ENCODE results near the gene RYR2.

- TF ChIP-seq CTCF (IDR thresholded peaks at IDR 0.05) (no peak), POLR2A (IDR thresholded peaks at IDR 0.05) (no peak), EP300 (IDR thresholded peaks at IDR 0.05) (no peak)
Observed at GRCh38 chr1:237211031-237211430, 169.0 kb downstream of the RYR2 start.

All from tibial nerve (tissue), 4 donors.